Loucy (cell line): ENCODE data around the gene SCP2D1.

Experiments used
- H2AFZ ChIP-seq: fragments of 200-600 bp; sonication (generic); 2 replicates; pipeline ENCODE4 v1.6.0; 2016; ENCODE audit warnings: antibody characterized with exemption, mild to moderate bottlenecking, low read length, moderate library complexity
- H3F3A ChIP-seq: fragments of 200-600 bp; 2 replicates; pipeline ENCODE4 v1.6.0; 2016; ENCODE audit warnings: antibody characterized with exemption, low read depth, mild to moderate bottlenecking
- H3K27me3 ChIP-seq: fragments of 200-600 bp; sonication (generic); 2 replicates; pipeline ENCODE4 v1.6.1; 2014; ENCODE audit warnings: low read length, mild to moderate bottlenecking; ENCODE audit not compliant: insufficient read depth, poor library complexity, severe bottlenecking
- H3K36me3 ChIP-seq: fragments of 200-600 bp; sonication (generic); 2 replicates; pipeline ENCODE4 v1.6.1; 2016; ENCODE audit warnings: low read length; ENCODE audit not compliant: insufficient read depth
- H3K4me1 ChIP-seq: fragments of 200-600 bp; sonication (generic); 2 replicates; pipeline ENCODE4 v1.5.1; 2014; ENCODE audit warnings: low read length, mild to moderate bottlenecking; ENCODE audit not compliant: insufficient read depth, poor library complexity, severe bottlenecking
- H3K4me2 ChIP-seq: fragments of 200-600 bp; sonication (generic); 2 replicates; pipeline ENCODE4 v1.6.0; 2014; ENCODE audit warnings: antibody characterized with exemption, low read length, low read depth, mild to moderate bottlenecking; ENCODE audit not compliant: poor library complexity, severe bottlenecking
- H3K4me3 ChIP-seq: fragments of 200-600 bp; sonication (generic); 2 replicates; pipeline ENCODE4 v1.5.1; 2014; ENCODE audit warnings: low read length, mild to moderate bottlenecking, mixed read lengths; ENCODE audit not compliant: poor library complexity, severe bottlenecking
- H3K79me2 ChIP-seq: fragments of 200-600 bp; sonication (generic); 2 replicates; pipeline ENCODE4 v1.6.1; 2014; ENCODE audit warnings: low read length; ENCODE audit not compliant: insufficient read depth
- H3K9ac ChIP-seq: fragments of 200-600 bp; sonication (generic); 2 replicates; pipeline ENCODE4 v1.6.0; 2014; ENCODE audit warnings: mild to moderate bottlenecking, low read depth, low read length, moderate library complexity; ENCODE audit not compliant: poor library complexity, severe bottlenecking
- H3K9me2 ChIP-seq: fragments of 200-600 bp; sonication (generic); replicated peaks from 2 replicates; pipeline ENCODE4 v1.6.1; 2016; ENCODE audit warnings: low read depth, low read length, mixed read lengths
- H3K9me3 ChIP-seq: fragments of 200-600 bp; sonication (generic); 2 replicates; pipeline ENCODE4 v1.6.1; 2014; ENCODE audit warnings: mild to moderate bottlenecking, antibody characterized with exemption, low read length, low read depth; ENCODE audit not compliant: insufficient read depth
- H4K20me1 ChIP-seq: fragments of 200-600 bp; sonication (generic); 2 replicates; pipeline ENCODE4 v1.6.0; 2014; ENCODE audit warnings: antibody characterized with exemption, low read length, mild to moderate bottlenecking; ENCODE audit not compliant: insufficient read depth, poor library complexity, severe bottlenecking
- EZH2phosphoT487 ChIP-seq: fragments of 200-600 bp; IDR thresholded peaks from 2 replicates; pipeline ENCODE4 v1.6.1; 2018; ENCODE audit warnings: antibody characterized with exemption, mild to moderate bottlenecking, moderate library complexity, borderline replicate concordance
- TF ChIP-seq, protein P1 (sequence below): fragments of 200-600 bp; sonication (generic); conservative IDR thresholded peaks from 2 replicates; pipeline ENCODE4 v1.5.1; 2014; ENCODE audit warnings: mild to moderate bottlenecking, antibody characterized with exemption, low read length

SCP2D1 gene

DNA sequence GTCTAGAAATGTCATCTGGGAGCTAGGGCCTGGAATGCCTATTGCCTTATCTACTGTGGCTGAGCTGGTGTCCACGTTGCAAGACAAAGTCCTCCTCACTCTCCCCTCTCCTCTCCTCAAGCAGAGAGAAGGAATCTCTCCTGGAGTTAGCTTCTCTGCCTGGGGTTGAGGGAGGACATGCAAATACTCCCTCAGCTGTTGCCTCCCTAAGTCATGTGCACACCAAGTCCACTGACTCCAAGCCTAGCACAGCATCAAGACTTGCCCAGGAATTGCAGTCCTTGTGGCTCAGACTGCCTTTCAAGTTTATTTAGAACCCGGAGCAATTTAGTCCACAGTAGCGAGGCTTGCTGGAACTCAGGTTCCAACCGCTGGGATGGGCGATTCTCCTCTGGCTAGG is 38.0 kb upstream of the SCP2D1 start:
- Histone ChIP-seq H3K9me3 (no peaks in the 10 kb centered on the region), H3K9me2 (no peaks in the 10 kb centered on the region), H3K4me1 (no peaks in the 10 kb centered on the region), H3K36me3 (no peaks in the 10 kb centered on the region), H3F3A (no peaks in the 10 kb centered on the region), H2AFZ (no peak overlapping the region), H3K4me3 (no peak overlapping the region), H3K9ac (no peak overlapping the region), H3K27me3 (no peaks in the 10 kb centered on the region), H3K79me2 (no peaks in the 10 kb centered on the region), H4K20me1 (no peaks in the 10 kb centered on the region), H3K4me2 (no peak overlapping the region)
- TF ChIP-seq EZH2phosphoT487: no peak
- TF ChIP-seq, protein P1, sequence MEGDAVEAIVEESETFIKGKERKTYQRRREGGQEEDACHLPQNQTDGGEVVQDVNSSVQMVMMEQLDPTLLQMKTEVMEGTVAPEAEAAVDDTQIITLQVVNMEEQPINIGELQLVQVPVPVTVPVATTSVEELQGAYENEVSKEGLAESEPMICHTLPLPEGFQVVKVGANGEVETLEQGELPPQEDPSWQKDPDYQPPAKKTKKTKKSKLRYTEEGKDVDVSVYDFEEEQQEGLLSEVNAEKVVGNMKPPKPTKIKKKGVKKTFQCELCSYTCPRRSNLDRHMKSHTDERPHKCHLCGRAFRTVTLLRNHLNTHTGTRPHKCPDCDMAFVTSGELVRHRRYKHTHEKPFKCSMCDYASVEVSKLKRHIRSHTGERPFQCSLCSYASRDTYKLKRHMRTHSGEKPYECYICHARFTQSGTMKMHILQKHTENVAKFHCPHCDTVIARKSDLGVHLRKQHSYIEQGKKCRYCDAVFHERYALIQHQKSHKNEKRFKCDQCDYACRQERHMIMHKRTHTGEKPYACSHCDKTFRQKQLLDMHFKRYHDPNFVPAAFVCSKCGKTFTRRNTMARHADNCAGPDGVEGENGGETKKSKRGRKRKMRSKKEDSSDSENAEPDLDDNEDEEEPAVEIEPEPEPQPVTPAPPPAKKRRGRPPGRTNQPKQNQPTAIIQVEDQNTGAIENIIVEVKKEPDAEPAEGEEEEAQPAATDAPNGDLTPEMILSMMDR: no peak

DNA sequence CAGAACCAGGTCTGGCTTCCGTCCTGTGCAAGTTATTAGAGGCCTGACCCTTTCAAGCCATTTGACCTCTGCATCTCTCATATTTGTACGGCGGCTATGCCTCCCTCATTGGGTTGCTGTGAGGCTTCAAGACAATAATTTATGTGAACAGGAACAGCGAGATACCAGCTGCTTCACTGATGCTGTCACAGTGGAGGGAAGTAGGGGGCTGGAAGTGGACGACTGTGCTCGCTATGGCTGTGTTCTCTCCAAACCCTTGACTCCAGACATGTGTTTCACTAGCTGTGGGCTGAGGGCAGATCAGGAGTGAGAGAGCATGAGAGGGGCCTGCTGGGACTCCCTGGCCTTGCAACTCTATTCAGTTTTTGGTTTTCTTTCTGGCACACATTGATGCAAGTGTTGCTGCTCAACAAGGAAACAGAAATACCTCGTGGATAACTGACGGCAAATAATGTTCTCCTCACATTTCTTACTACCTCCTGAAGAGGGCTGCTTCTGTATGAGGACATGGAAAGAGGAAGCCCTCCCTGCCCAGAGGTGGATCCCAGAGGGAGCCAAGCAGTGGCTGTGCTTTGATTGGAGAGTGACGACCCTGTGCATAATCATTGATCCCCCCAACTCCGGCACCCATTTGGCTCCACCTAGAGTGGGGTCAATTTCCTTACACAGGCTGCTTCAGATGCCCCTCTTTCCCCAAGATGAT is 34.7 kb upstream of the SCP2D1 start:
- no peak overlapping the region for H3K4me3 ChIP-seq

DNA sequence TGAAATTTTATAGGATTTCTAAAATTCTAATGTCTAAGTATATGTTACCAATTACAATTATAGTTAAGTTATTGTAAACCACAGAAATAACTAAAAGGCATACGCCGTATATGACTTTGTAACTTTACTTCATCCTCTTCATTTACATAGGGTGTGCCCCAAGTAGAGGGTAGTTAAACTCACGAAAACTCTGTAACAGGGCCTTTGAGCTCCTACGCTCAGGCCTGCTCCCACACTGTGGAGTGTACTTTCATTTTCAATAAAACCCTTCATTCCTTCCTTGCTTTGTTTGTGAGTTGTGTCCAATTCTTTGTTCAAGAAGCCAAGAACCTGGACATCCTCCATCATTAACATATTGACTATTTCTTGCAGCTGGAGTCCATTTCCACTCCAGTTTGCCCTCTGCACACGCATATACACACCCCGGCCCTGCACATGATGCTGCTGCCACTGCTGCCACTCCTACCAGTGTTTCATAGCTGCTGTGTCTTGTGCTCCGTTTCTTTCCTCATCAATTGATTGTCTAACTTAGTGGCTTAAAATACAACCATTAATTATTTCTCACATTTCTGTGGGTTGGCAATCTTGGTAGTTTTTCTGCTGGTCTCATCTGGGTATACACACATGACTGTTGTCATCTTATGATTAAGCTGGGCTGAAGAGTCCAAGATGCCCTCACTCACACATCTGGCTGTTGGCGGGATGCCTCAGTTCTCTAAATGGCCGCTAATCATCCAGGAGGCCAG is 33.0 kb upstream of the SCP2D1 start:
- Histone ChIP-seq H2AFZ (no peak overlapping the region), H3K9me2 (no peaks in the 10 kb centered on the region), H3K9ac (no peak overlapping the region), H3K4me3 (no peak overlapping the region), H3K27me3 (no peaks in the 10 kb centered on the region), H4K20me1 (no peaks in the 10 kb centered on the region), H3K4me1 (no peaks in the 10 kb centered on the region), H3K4me2 (no peak overlapping the region), H3K36me3 (no peaks in the 10 kb centered on the region), H3K9me3 (no peaks in the 10 kb centered on the region), H3F3A (no peaks in the 10 kb centered on the region), H3K79me2 (no peaks in the 10 kb centered on the region)
- TF ChIP-seq, protein P1: no peak
- TF ChIP-seq EZH2phosphoT487: no peak

More for the DNA sequence above, 34.7 kb upstream of the SCP2D1 start:
- Histone ChIP-seq H3K9ac (no peak overlapping the region), H4K20me1 (no peaks in the 10 kb centered on the region), H3F3A (no peaks in the 10 kb centered on the region), H3K9me2 (no peaks in the 10 kb centered on the region), H3K9me3 (no peaks in the 10 kb centered on the region), H3K27me3 (no peaks in the 10 kb centered on the region), H3K79me2 (no peaks in the 10 kb centered on the region), H3K36me3 (no peaks in the 10 kb centered on the region), H2AFZ (no peak overlapping the region), H3K4me1 (no peaks in the 10 kb centered on the region), H3K4me2 (no peak overlapping the region)
- no peak for TF ChIP-seq EZH2phosphoT487
- TF ChIP-seq, protein P1: no peak
